ENCODE measurements around the gene ATP5F1A.

ATP5F1A gene

GRCh38 chr18:46073474-46074331 is 24.4 kb downstream of the ATP5F1A start:
- no peak for DNase-seq (ENCODE audit: extremely low read depth in 1 of 2, low read depth in 1 of 2)

- no peak for DNase-seq (ENCODE audit: extremely low read depth in 1 of 2, low read depth in 1 of 2)
These were observed 25.1 kb downstream of the ATP5F1A start for GRCh38 chr18:46072959-46073358.

- no peak for DNase-seq (ENCODE audit: extremely low read depth in 1 of 2, low read depth in 1 of 2)
These were observed 25.7 kb downstream of the ATP5F1A start for GRCh38 chr18:46072376-46072867.

DNA sequence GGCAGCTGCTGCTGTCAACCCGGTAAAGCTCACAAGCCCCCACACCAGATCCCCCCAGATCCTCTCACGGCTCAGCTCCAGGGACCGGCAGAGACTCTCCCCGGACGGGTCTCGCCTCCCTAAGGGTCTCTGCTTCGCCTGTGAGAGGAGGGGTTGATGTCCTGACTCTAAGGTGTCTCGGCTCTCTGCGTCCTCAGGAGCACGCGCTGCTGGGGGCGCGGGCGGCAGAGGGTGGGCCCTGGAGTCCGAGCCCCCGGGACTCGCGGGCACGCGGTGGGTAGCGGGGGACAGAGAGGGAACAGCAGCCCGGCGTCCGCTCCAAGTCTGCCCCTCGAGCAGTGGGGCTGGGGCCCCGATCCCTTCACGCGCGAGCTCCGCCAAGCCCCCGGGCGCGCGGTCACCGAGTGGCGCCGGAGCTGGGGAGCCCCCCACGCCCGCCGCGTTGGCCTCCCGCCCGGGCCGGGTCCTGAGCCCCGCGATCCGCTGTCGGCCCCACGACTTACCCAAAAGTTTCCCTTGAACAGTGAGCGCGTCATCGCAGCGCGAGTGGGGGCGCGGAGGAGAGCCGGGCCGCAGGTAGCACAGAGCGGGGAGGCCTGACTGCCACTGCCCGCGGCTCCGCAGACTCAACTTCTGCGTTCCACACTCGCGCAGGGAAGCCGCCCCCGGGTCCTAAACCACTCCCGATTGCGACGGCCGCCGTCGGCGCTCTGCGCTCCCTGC is 26.3 kb downstream of the ATP5F1A start, which contains the start of gene PSTPIP2:
Gene PSTPIP2 (minus strand): TSS at position 608 of the 723 bp plus-strand sequence. CDS start 72 bp downstream, at position 536.
- DNase-seq (ENCODE audit: extremely low read depth in 1 of 2, low read depth in 1 of 2) = peak; percentile 38 to 60

GRCh38 chr18:46070815-46071652 is 27.1 kb downstream of the ATP5F1A start:
- no peak for DNase-seq (ENCODE audit: extremely low read depth in 1 of 2, low read depth in 1 of 2)

- no peak for DNase-seq (ENCODE audit: extremely low read depth in 1 of 2, low read depth in 1 of 2)
These were observed 27.9 kb downstream of the ATP5F1A start for GRCh38 chr18:46070232-46070631.

DNA sequence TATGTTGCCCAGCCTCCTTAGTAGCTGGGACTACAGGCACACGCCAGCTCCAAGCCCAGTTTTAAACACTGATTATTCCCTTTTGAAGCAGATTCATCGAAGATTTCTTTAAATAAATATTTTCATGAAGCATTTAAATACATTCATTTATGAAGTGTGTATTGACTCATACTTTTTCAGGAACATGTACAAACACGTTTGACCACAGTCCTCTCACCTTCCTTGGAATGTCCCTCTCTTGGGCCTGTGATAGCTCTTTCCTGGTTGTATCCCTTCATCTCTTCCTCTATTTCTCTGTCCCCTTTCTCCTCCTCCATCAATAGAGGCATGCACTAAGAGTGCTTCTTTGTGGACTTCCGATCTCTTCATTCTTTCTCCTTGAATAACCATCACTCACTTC is 28.6 kb downstream of the ATP5F1A start:
- DNase-seq (ENCODE audit: extremely low read depth in 1 of 2, low read depth in 1 of 2) = no peak

DNA sequence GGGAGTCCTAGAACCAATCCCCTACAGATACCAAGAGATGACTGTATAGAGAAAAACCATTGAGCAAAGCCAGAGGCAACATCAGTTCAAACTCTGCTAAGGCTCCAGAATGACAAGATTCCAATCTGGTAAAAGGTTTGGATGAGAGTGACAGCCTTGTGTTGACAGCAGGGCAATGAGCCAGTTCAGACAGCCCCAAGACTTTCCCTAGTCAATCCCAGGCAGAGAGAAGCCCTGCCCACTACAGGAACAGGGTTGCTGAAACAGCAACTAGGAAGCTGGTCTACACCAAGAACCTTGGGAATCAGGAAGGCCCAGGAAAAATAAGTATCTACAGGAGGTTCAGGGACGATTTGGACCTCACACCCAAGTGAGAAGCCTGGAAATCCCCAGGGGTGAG is 29.3 kb downstream of the ATP5F1A start:
- no peak for DNase-seq (ENCODE audit: extremely low read depth in 1 of 2, low read depth in 1 of 2)

DNA sequence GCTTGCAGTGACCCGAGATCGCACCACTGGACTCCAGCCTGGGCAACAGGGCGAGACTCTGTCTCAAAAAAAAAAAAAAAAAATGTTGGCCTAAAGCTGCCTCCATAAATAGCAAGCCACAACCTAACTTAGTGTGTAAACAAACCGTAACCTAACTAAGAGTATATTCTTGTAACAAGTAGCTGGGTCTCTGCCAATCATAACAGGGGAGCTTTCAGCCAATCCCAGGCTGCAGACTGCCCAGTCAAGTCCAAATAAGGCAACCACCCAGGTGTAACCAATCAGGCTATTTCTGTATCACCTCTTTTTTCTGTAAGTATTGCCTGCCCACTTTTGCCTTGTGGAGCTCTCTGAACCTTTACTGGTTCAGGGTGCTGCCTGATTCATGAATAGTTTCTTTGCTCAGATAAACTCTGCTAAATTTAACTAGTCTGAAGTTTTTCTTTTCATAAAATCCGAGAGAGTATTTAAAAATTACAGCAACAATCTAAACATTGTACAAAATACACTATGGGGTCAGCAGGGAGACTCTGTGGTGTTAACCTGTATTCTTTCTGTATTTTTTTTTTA is 30.6 kb downstream of the ATP5F1A start:
- no peak for DNase-seq (ENCODE audit: extremely low read depth in 1 of 2, low read depth in 1 of 2)

GRCh38 chr18:46062781-46063180 is 35.3 kb downstream of the ATP5F1A start:
- no peak for DNase-seq (ENCODE audit: extremely low read depth in 1 of 2, low read depth in 1 of 2)

DNA sequence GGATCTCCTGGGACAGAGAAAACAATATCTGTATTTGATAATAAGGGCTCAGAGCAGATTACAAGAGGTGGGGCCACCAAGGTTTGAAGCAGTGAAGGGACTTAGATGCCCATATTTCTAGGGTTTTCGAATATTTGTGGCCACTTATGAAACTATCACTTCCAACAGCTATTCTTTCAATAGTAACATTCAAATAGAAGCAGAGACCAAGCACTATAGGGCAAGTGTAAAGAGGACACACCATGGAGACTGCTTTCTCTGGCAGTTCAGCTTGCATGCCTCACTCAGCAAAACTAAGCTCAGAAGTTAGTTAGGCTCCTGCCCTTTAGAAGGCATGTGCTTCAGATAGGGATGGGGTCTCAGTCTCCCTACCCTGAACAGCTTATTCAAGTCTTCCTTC is 36.3 kb downstream of the ATP5F1A start:
- no peak for DNase-seq (ENCODE audit: extremely low read depth in 1 of 2, low read depth in 1 of 2)

DNA sequence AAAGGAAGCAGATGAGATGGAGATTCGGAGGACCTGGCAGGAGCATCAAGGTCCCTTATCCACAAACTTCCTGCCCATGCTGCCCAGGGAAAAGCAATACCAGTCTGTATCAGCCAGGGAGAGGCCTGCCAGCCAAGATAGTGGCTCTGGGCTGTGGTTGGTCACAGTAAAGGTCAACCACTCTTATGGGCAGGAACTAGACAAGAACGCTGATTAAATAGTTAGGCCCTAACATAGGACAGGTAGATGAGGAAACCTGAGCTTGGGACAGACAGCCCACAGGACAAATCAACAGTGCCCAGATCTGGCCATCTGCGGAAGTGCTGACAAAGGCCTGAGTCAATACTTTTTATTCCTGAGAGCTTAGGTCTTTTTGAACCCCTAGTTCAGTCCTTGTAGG is 36.7 kb downstream of the ATP5F1A start:
- DNase-seq (ENCODE audit: extremely low read depth in 1 of 2, low read depth in 1 of 2) = no peak

DNA sequence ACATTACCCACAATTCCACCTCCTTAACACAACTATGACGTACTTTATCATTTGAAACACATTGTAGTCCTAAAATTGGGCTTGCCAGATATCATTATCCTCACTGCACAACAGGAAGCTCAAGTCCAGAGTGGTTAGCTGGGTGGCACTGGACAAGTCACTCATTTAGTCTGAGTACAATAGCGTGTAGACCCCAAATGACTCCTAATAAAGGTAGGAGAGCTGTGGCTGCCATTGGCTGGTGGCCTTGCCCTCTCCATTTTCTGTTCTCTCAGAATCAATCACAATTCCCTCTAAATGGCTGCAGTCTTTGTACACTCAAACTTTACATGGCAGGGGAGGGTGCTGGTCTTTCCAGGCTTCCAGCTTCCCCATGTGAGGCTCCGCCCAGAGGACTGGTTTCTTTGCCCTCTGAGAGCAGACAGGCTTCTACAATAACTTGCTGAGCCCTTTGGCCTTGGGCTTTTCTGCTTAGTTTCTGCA is 37.7 kb downstream of the ATP5F1A start:
- no peak for DNase-seq (ENCODE audit: extremely low read depth in 1 of 2, low read depth in 1 of 2)

GRCh38 chr18:46055838-46056230 is 42.3 kb downstream of the ATP5F1A start:
- no peak for DNase-seq (ENCODE audit: extremely low read depth in 1 of 2, low read depth in 1 of 2)

DNA sequence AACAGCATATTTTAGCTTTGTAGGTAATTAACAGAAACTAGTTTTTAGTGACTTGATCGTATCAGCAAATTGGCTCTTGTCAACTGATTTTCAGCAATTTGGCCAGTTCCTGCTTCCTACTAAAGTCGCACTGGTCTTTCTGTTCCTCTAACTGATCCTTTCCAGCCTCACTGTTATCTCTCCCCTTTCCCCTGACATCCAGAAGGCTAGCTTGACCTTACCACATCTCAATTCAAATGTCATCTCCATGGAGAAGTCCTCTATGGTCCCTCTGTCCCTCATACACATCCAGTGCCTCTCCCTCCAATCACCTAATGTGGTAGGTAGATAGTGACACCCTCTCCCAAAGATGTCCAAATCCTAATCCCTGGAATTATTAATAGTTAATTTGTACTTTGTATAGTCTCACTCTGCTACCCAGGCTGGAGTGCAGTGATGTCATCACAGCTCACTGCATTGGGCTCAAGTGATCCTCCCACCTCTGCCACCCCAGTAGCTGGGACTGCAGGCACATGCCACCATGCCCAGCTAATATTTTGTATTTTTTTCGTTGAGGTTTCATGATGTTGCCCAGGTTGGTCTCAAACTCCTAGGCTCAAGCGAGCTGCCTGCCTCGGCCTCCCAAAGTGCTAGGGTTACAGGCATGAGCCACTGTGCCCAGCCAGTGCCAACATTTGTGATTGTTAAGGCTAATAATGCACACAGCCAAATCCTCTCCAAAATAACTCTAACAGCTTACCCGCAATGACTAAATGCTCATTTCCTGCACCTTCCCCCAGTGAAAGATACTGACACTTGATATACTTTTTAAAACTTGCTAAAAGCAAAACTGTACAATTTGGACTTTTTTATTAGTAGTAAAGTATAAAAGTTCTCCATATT is 42.9 kb downstream of the ATP5F1A start:
- DNase-seq (ENCODE audit: extremely low read depth in 1 of 2, low read depth in 1 of 2) = no peak

DNA sequence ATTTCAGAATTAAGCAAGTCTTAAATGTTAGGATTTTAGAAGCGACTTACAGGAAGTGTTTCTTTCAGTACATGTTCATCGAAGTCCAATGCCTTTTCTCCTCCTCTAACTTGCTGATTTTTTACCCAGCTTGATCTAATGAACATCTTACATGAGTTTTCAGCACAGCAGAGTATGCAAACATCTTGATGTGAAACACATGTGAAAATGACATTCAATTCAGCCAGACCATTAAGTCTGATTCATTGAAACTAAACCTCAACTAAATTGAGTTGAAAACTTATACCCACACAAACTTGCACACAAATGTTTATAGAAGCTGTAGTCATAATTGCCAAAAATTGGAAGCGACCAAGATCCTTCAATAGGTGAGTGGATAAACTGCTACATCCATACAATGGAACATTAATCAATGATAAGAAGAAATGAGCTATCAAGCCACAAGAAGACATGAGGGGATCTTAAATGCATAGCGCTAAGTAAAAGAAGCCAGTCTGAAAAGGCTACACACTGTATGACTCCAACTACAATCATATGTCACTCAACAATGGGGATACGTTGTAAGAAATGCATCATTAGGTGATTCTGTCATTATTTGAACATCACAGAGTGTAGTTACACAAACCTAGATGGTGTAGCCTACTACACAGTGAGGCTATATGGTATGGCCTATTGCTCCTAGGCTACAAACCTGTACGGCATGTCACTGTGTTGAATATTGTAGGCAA is 44.6 kb downstream of the ATP5F1A start:
- DNase-seq (ENCODE audit: extremely low read depth in 1 of 2, low read depth in 1 of 2) = no peak

DNA sequence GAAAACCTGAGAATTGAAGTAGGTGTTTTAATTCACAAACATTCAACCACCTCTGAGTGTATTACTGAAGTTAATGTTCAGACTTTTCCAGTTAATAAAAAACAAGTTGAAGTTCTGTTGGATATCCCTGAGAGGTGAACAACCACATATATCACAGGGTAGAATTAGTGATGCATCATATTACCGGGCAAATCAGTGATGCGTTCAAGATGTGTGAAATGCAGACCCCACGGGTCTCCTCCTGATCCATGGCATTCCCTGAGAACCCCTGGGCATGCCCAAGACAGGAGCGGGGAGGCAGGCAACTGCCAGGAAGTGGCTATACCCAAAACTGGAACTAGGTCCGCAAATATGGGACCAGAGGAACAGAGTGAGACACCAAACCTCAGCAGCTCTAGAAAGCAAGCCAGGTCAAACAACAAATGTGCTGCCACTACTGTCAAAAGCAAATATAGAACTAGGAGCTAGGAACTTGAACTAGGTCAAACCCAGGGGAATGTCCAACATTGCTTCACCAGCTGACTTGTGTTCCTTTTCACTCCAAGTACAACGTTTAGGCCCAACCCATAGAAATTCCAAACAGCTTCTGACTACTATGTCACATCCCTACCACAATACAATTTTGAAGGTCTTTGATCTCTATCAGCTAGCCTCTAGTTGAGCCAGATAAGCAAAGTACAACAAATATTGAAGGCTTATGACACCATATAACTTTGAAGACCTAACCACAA is 46.2 kb downstream of the ATP5F1A start:
- DNase-seq (ENCODE audit: extremely low read depth in 1 of 2, low read depth in 1 of 2) = no peak

DNA sequence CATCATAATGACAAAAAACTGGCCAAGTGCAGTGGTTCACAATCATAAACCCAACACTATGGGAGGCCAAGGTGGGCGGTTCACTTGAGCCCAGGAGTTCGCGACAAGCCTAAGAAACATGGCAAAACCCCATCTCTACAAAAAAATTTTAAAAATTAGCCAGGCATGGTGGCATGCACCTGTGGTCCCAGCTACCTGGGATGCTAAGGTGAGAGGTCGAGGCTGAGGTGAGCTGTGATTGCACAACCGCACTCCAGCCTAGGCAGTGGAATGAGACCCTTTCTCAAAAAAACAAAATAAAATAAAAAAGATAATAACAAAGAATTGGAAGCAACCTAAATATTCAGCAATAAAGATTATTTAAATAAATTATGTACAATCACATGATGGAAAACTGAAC is 47.8 kb downstream of the ATP5F1A start:
- DNase-seq (ENCODE audit: extremely low read depth in 1 of 2, low read depth in 1 of 2) = no peak

Measured in activated CD8-positive, alpha-beta memory T cell treated with anti-CD3 and anti-CD28 coated beads for 1 hour (primary cell).